Liver (tissue), 3 donors: ENCODE data around the gene L3HYPDH.

ENCODE experiments used
- RAD21 ChIP-seq, 2 donors: IDR thresholded peaks; 2 replicates each; pipeline ENCODE4 v1.6.1; 2016; ENCODE audit warnings: antibody characterized with exemption in 2 of 2, mild to moderate bottlenecking in 2 of 2
- TAF1 ChIP-seq: conservative IDR thresholded peaks from 2 replicates; pipeline ENCODE4 v1.6.1; 2016; ENCODE audit warnings: antibody characterized with exemption, mild to moderate bottlenecking
- TF ChIP-seq, protein P1 (sequence below): fragments of 150-350 bp; IDR thresholded peaks from 2 replicates; pipeline ENCODE4 v1.5.1; 2017; ENCODE audit warnings: improper control_type of control experiment, low read depth, low read length; ENCODE audit not compliant: missing input control
- donor health status: healthy.
- donor health status: healthy.

DNA sequence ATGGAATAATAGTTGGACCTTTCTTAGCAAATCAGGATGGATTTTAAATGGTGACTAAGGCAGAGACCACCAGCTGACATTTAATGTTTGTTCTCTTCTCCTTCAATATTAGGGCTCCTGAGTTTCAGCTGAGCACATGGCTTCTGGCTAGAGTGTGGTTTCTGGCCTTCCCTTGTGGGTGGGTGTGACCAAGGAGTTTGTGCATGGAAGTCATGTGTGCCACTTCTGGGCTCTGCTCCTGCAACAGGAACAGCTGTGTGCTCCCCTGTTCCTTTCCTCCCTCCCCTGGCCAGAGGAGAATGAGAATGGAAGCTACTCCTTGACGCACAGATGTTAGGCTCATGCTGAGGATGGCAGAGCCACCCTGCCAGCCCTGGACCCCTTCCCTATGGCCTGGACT, 48.2 kb upstream of the L3HYPDH start:
- TF ChIP-seq, protein P1, sequence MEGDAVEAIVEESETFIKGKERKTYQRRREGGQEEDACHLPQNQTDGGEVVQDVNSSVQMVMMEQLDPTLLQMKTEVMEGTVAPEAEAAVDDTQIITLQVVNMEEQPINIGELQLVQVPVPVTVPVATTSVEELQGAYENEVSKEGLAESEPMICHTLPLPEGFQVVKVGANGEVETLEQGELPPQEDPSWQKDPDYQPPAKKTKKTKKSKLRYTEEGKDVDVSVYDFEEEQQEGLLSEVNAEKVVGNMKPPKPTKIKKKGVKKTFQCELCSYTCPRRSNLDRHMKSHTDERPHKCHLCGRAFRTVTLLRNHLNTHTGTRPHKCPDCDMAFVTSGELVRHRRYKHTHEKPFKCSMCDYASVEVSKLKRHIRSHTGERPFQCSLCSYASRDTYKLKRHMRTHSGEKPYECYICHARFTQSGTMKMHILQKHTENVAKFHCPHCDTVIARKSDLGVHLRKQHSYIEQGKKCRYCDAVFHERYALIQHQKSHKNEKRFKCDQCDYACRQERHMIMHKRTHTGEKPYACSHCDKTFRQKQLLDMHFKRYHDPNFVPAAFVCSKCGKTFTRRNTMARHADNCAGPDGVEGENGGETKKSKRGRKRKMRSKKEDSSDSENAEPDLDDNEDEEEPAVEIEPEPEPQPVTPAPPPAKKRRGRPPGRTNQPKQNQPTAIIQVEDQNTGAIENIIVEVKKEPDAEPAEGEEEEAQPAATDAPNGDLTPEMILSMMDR = no peak
- no peak for TF ChIP-seq RAD21 (IDR thresholded peaks at IDR 0.05)
- no peak for TF ChIP-seq TAF1
